ENCODE measurements around the gene POU6F1. TPM values are rescaled to one million over a fixed set of nuclear protein-coding genes. Genes with fewer than 3 reads are reported as not detected.
A peak's percentile ranks its signal among the peaks of the same experiment; 100 is the strongest.

The POU6F1 gene
- total and polyA plus RNA-seq, 9 of the 15 experiments (the other 6 are each of a cell fraction or from before 2014, with no cell fraction given) = 0.14 to 3.3 (median 1.1) TPM

- Histone ChIP-seq H4K20me1 (replicated peaks; ENCODE audit: control insufficient read depth, insufficient read depth, low read length) (no peaks in the 10 kb centered on the region), H3K4me2 (ENCODE audit: insufficient read depth, low read length) (no peak overlapping the region), H2AFZ (ENCODE audit: low read depth, low read length) (peak overlapping the region; percentile 71), H3K27ac (ENCODE audit: extremely low read depth, low read depth, low read length) (no peak overlapping the region), H3K27me3 (ENCODE audit: control insufficient read depth in 2 of 2, insufficient read depth in 2 of 2, low read length in 2 of 2) (no peaks in the 10 kb centered on the region), H3K9me1 (ENCODE audit: control insufficient read depth, insufficient read depth, low read length) (no peaks in the 10 kb centered on the region), H3K4me1 (replicated peaks in 1 of 2; ENCODE audit: control insufficient read depth in 2 of 2, insufficient read depth in 2 of 2, low read length in 2 of 2) (peaks cover 3 to 13% of the 10 kb centered on the region in 2 experiments; a peak in 3 of 5 replicates), H3K36me3 (ENCODE audit: control insufficient read depth, insufficient read depth, low read length) (no peaks in the 10 kb centered on the region), H3K9me3 (replicated peaks; ENCODE audit: control insufficient read depth, insufficient read depth, low read depth, low read length) (no peaks in the 10 kb centered on the region), H3K9ac (ENCODE audit: insufficient read depth in 1 of 2, low read depth in 2 of 2, low read length in 2 of 2) (no peak overlapping the region), H3K4me3 (no peak overlapping the region), H3K79me2 (ENCODE audit: control insufficient read depth, insufficient read depth, low read length) (no peaks in the 10 kb centered on the region)
- in situ Hi-C loops (cut with MboI) = no loop called here
- 43% methylated on average over 3 of the region's 3 CpGs for WGBS (ENCODE audit: insufficient coverage, low coverage, missing lambda C conversion rate)
- POLR2A ChIA-PET = interaction anchor here (0.6 to 2.4 kb wide), 4 partner anchors 8 to 54 kb away, joined by 3 to 7 read pairs (median 4); no protein-coding TSS in a partner anchor
- BruUV-seq (replicated peaks) = no TSS peak
- ATAC-seq (no peak), DNase-seq (ENCODE audit: extremely low read depth in 1 of 4, low spot score in 3 of 4) (peak in 1 of 4 experiments; percentile 3), FAIRE-seq (no peak)
- no peak for TF ChIP-seq EGR1 (conservative IDR thresholded peaks at IDR 0.05)
- TF ChIP-seq TBL1XR1 (IDR thresholded peaks at IDR 0.05; ENCODE audit: low read length in 2 of 2) = no peak
- TF ChIP-seq PRDM10 (IDR thresholded peaks at IDR 0.05; ENCODE audit: partially characterized antibody) = peak; percentile 96
- no peak for TF ChIP-seq TAF7 (tag; IDR thresholded peaks at IDR 0.05)
- peak; percentile 66; the same call in 1 of the 2 replicates for TF ChIP-seq ATF7 (IDR thresholded peaks at IDR 0.05)
- no peak for TF ChIP-seq NCOA1 (IDR thresholded peaks at IDR 0.05; ENCODE audit: low read depth)
- TF ChIP-seq ELF1 (tag; IDR thresholded peaks at IDR 0.05) = peak; percentile 83
- TF ChIP-seq PBX2 (CRISPR knock-in tag; IDR thresholded peaks at IDR 0.05; ENCODE audit: low read depth) = no peak
- 0 out of 2 replicates have a peak, but pooled peaks have one; percentile 18 for TF ChIP-seq PBX2 (tag; conservative IDR thresholded peaks at IDR 0.05; ENCODE audit: low read depth)
- no peak for TF ChIP-seq THRA (IDR thresholded peaks at IDR 0.05)
- intact Hi-C loops (cut with micrococcal nuclease) = no loop called here
- CTCF ChIA-PET (ENCODE audit: low intra/inter-chr PET ratio) = no interaction called here
Observed at GRCh38 chr12:51186465-51187085, 31.3 kb downstream of the POU6F1 start.

All from K562 (cell line).